NCI-H510A (cell line): ENCODE results near the gene GH1.
"Not testable (repeated sequence)": the region's sequence is repeated elsewhere in the genome, so short reads cannot be mapped to it uniquely, and the experiment has no call there.

Experiments
- DNase-seq: peaks from one replicate; lab custom pipeline; 2025; lab: John Stamatoyannopoulos, UW

The GH1 gene

DNA sequence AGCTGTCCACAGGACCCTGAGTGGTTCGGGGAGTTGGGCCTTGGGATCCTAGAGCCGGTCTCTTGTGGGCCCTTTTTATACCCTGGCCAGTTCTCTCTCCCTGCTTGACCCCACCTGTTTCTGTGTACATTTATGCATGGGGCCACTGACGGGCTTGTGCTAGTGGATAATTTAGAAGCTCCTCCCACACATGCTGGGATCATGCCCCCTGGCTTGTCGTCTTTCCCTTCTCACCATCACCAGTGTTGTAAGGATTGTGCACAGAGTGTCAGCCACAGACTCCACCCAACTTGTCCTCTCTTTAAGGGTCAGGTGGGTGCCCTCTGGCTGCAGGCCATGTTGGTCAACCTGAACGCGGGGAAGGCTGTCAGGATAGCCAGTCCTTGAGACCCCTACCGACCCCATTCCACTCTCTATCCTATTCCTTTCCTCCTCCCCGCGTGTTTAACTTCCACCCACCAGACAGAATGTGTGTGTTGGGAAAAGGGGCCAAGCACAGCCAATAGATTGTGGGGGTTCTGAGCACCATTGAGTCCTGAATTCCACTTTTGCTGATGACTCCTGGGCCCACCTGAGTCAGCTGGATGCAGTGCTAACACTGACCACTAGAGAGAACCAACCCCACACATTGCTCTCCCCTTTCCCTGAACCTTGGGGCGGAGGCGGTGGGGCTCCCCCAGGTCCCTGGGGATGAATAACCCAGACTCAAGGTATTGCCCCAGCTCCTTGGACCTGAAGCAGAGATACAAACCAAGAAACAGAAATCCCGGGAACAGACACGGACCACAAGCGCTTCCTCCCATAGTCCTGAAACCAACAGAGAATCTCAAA is 21.9 kb downstream of the GH1 start, which contains the start of gene CSH1:
Gene CSH1, minus strand, starts transcription at position 51 of the 831 bp plus-strand sequence. CDS start 63 bp downstream, outside the sequence.
- DNase-seq = not testable (repeated sequence)

DNA sequence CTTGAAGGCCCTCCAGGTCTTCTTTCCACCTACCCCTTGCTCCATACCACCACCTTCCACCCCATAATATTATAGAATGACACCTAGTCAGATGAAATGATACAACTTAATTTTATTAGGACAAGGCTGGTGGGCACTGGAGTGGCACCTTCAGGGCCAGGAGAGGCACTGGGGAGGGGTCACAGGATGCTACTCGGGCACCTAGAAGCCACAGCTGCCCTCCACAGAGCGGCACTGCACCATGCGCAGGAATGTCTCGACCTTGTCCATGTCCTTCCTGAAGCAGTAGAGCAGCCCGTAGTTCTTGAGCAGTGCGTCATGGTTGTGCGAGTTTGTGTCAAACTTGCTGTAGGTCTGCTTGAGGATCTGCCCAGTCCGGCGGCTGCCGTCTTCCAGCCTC is 23.8 kb downstream of the GH1 start:
- DNase-seq = not testable (repeated sequence)

DNA sequence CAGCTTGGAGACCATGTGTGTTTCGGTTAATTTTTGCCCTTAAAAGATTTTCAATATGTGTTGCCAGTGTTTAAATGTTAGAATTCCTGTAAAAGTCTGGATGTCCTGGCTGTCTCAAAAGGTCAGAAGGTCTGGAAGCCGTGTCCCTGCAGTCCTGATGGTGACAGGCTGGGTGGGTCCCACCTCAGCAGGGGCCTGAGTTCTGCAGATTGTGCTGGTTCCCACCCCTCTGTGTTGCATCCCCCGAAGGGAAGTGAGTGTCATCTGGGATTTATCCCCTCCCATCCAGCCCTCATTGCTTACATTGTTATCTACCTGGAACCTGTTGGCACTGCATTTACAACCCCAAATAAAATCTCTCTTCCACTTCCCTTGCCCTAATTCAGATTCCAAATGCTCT is 24.6 kb downstream of the GH1 start:
- not testable (repeated sequence) for DNase-seq

DNA sequence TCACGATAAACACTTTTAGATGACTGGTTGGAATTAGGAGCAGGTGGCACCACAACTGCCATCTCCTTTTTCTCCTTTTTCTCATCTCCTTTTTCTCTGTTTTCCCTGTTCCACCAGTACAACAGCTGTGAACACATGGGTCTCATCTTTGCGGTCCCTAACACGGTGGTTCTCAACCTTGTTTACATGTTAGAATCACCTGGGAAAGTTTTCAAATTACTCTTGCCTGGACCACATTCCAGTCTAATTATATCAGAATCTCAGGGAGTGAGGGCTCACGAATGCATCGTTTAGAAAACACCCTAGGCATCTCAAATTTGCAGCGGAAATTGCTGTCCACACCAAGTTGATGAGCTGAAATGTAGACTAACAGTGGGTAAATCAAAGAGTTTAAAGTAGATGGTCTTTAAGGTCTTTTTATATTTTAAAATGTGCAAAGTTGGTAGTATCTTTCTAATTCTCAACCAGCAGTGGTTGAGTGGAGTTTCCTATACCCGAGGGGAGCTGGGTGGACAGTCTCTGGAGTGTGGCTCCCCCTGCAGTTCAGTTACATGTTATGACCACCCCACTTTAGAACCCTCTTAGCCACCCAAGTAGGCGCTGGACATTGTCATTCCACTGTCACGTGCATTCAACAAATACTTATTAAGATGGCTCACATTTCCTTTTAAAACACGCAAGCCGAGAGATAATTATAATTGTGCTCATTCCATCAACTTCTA is 26.2 kb downstream of the GH1 start:
- not testable (repeated sequence) for DNase-seq

DNA sequence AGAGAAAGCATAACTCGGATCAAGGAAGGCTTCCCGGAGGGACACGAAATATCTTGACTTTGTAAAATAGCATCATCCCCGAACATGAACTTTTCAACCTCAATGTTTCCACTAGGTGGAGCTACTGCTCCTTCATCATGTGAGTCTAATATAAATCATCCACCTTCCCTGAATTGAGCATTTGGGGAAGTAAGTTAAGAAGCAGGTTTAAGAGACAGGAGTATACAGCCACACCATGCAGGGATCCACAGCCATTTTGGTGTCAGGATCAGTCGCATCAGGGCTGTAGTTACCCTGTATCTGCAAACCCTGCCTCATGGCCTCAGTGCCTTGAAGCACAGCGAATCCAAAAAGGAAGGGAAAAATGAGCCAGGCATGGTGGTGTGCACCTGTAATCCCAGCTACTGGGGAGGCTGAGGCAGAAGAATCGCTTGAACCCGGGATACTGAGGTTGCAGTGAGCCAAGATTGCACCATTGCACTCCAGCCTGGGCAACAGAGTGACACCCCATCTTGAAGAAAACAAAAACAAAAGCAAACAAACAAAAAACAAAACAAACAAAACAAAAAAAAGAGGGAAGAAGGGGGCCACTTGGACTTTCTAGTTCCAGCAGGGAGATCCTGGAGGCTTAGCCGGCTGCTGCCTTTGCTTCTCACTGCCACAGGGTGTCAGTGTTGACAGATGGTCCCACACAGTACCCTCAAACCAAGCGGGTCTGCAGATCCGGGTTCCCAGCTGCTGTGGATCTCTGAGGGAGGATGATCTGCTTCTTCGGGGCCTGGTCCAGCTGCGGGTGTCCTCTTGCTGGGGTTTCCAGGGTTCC is 29.4 kb downstream of the GH1 start:
- DNase-seq = not testable (repeated sequence)

DNA sequence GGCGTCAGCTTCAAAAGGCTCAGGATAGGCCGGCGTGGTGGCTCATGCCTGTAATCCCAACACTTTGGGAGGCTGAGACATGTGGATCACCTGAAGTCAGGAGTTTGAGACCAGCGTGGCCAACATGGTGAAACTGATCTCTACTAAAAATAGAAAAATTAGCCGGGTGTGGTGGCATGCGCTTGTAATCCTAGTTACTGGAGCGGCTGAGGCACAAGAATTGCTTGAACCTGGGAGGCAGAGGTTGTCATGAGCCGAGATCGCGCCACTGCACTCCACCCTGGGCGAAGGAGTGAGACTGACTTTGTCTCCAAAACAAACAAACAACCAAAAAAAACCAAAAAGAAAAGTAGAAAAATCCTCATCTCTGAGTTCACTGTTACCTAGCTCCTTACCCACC is 33.5 kb downstream of the GH1 start:
- not testable (repeated sequence) for DNase-seq

DNA sequence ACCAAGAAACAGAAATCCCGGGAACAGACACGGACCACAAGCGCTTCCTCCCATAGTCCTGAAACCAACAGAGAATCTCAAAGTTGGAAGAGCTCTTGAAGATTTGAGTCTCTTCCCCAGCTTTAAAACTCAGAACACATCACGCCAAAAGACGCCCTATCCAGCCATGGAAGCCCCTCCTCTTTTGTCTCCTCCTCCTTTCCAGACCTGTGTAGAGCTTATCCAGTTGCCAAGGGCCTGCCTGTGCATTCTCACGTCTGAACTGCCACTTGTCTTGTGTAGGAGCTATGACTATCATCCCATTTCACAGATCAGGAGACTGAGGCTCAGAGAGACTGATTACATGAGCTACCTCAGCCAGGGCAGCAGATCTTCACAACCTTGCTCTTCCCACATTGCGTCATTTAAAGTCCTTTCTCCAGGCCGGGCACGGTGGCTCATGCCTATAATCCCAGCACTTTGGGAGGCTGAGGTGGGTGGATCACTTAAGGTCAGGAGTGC is 36.0 kb downstream of the GH1 start:
- not testable (repeated sequence) for DNase-seq

DNA sequence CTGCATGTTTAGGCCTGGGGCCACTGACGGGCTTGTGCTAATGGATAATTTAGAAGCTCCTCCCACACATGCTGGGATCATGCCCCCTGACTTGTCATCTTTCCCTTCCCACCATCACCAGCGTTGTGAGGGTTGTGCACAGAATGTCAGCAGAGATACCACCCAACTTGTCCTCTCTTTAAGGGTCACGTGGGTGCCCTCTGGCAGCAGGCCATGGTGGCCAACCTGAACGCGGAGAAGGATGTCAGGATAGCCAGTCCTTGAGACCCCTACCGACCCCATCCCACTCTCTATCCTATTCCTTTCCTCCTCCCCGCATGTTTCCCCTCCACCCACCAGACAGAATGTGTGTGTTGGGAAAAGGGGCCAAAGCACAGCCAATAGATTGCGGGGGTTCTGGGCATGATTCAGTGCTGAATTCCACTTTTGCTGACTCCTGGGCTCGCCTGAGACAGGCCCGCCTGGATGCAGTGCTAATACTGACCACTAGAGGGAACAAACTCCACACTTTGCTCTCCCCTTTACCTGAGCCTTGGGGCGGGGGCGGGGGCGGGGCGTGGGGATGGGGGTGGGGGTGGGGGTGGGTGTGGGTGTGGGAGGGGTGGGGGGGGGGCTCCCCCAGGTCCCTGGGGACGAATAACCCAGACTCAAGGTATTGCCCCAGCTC is 36.6 kb downstream of the GH1 start, which contains the start of gene GH2:
Gene GH2, minus strand, starts transcription at position 10 of the 667 bp plus-strand sequence. CDS start 143 bp downstream, outside the sequence.
- DNase-seq = no peak

DNA sequence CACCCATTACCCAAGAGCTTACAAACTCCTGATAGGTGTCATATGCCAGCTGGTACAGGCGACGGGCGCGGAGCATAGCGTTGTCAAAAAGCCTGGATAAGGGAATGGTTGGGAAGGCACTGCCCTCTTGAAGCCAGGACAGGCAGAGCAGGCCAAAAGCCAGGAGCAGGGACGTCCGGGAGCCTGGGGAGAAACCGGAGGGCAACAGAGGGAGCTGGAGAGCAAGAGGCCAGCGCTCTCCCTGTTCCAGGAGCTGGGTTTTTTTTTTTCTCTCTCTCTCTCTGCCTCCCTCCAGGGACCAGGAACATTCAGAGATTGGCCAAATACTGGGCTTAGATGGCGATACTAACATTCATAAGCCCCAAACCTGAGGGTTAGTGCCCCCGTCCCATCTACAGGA is 37.3 kb downstream of the GH1 start:
- not testable (repeated sequence) for DNase-seq

DNA sequence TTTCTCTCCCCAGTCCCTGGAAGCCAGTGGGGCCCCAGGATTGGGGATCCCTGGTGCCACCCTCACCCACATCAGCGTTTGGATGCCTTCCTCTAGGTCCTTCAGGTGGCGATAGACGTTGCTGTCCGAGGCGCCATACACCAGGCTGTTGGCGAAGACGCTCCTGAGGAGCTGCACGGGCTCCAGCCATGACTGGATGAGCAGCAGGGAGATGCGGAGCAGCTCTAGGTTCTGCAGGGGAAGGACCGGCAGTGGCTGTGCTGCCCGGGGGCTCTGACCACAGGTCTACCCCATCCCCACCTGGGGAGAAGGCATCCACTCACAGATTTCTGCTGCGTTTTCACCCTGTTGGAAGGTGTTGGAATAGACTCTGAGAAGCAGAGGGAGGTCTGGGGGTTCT is 37.9 kb downstream of the GH1 start:
- no peak for DNase-seq

DNA sequence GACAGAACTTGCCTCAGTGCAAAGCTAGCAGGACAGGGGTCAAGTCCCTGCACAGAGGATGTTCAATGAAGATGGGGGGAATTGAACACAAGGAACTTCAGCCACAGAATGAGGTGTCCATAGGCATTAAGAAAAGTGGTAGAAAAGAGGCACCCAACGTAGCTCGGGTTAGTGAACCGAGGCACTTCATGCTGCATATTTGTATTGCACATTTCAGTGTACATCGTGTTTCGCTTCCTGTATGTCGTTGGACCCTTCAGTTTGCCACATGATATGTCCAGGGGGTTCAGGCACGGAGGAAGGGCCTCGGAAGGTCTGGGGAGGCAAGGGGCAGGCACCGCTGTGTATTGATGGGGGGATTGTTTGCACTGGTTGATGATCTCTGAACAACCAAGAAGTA is 40.2 kb downstream of the GH1 start:
- not testable (repeated sequence) for DNase-seq

DNA sequence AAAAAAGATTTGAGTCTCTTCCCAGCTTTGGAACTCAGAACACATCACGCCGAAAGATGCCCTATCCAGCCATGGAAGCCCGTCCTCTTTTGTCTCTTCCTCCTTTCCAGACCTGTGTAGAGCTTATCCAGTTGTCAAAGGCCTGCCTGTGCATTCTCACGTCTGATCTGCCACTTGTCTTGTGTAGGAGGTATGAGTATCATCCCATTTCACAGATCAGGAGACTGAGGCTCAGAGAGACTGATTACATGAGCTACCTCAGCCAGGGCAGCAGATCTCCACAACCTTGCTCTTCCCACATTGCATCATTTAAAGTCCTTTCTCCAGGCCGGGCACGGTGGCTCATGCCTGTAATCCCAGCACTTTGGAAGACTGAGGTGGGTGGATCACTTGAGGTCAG is 43.9 kb downstream of the GH1 start:
- not testable (repeated sequence) for DNase-seq

DNA sequence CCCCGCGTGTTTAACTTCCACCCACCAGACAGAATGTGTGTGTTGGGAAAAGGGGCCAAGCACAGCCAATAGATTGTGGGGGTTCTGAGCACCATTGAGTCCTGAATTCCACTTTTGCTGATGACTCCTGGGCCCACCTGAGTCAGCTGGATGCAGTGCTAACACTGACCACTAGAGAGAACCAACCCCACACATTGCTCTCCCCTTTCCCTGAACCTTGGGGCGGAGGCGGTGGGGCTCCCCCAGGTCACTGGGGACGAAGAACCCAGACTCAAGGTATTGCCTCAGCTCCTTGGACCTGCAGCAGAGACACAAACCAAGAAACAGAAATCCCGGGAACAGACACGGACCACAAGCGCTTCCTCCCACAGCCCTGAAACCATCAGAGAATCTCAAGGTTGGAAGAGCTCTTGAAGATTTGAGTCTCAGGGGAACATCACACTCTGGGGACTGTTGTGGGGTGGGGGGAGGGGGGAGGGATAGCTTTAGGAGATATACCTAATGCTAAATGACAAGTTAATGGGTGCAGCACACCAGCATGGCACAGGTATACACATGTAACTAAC is 44.5 kb downstream of the GH1 start:
- not testable (repeated sequence) for DNase-seq

DNA sequence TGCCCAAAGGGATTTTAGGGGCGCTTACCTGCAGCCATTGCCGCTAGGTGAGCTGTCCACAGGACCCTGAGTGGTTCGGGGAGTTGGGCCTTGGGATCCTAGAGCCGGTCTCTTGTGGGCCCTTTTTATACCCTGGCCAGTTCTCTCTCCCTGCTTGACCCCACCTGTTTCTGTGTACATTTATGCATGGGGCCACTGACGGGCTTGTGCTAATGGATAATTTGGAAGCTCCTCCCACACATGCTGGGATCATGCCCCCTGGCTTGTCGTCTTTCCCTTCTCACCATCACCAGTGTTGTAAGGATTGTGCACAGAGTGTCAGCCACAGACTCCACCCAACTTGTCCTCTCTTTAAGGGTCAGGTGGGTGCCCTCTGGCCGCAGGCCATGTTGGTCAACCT is 45.1 kb downstream of the GH1 start, which contains the start of gene CSH2:
Gene CSH2, minus strand, starts transcription at position 101 of the 400 bp plus-strand sequence. Its CDS starts 63 bp downstream, at position 38.
- not testable (repeated sequence) for DNase-seq

DNA sequence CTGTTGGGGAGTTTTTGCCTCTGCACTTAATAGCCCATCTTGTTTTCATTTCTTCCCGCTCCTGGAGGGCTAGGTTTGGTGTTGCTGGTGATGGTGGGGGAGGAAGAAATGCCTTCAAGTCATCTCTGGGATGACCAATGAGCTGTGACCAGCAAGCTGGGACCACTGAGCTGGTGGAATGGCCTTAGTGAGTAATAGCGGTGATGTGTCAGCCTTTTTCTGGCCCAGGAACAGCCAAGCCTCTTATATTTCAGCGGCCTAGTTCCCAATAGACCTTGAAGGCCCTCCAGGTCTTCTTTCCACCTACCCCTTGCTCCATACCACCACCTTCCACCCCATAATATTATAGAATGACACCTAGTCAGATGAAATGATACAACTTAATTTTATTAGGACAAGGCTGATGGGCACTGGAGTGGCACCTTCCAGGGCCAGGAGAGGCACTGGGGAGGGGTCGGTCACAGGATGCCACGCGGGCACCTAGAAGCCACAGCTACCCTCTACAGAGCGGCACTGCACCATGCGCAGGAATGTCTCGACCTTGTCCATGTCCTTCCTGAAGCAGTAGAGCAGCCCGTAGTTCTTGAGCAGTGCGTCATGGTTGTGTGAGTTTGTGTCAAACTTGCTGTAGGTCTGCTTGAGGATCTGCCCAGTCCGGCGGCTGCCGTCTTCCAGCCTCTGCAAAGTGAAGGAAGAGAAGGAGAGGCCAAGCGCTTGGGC is 46.8 kb downstream of the GH1 start:
- DNase-seq = not testable (repeated sequence)

DNA sequence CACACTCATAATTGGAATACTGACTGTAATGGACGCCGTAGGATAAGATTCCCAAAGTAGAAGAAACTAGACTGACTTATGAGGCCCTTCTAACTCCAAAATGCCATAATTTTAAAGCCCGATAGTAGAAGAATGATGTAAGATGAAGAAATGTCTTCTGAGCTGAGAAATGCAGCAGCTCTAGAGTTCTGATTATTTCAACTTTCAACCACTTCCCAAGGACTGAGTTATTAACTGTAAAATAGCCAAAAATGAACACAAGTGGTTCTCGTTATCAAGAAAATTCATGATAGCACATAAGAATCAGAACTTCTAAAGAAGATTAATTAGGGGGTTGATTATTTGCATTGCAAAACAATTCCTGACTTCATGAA is 48.4 kb downstream of the GH1 start:
- DNase-seq = not testable (repeated sequence)

DNA sequence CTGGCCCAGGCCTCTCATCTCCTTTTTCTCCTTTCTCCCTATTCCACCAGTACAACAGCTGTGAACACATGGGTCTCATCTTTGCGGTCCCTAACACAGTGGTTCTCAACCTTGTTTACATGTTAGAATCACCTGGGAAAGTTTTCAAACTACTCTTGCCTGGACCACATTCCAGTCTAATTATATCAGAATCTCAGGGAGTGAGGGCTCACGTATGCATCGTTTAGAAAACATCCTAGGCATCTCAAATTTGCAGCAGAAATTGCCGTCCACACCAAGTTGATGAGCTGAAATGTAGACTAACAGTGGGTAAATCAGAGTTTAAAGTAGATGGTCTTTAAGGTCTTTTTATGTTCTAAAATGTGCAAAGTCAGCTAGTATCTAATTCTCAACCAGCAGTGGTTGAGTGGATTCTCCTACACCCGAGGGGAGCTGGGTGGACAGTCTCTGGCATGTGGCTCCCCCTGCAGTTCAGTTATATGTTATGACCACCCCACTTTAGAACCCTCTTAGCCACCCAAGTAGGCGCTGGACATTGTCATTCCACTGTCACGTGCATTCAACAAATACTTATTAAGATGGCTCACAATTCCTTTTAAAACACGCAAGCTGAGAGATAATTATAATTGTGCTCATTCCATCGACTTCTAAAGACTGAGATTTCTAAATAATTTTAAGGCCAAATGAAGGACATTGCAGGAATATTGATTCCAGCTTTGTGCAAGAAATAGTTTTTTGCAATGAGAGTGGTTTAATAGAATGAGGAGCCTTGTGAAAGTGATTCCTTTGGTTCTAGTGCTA is 48.9 kb downstream of the GH1 start:
- DNase-seq = not testable (repeated sequence)
